Gastrocnemius medialis (tissue), 4 donors: Measurements from ENCODE around the gene DHX36.

Experiments
- CTCF ChIP-seq, 5 experiments: fragments of 450-650 bp in 3 of 5; fragments of 200-600 bp in 2 of 5; sonication (generic) in 2 of 5; IDR thresholded peaks in 4 of 5; conservative IDR thresholded peaks in 1 of 5; 1 replicate in 4 of 5; 2 replicates in 1 of 5; pipeline ENCODE4 v1.5.1; 2016 to 2019; ENCODE audit warnings: antibody characterized with exemption in 5 of 5, mild to moderate bottlenecking in 3 of 5, moderate library complexity in 3 of 5
- POLR2A ChIP-seq, 2 donors: fragments of 450-650 bp; IDR thresholded peaks; one replicate each; pipeline ENCODE4 v1.6.1; 2017; ENCODE audit warnings: antibody characterized with exemption in 2 of 2, mild to moderate bottlenecking in 2 of 2, moderate library complexity in 2 of 2

GRCh38 chr3:154275965-154276364, 48.3 kb downstream of the DHX36 start:
- TF ChIP-seq CTCF (IDR thresholded peaks at IDR 0.05 in 4 of 5, conservative IDR thresholded peaks at IDR 0.05 in 1 of 5): no peak
- no peak for TF ChIP-seq POLR2A (IDR thresholded peaks at IDR 0.05)
